ENCODE data around the gene NR2F2. TPM values are rescaled to one million over a fixed set of nuclear protein-coding genes. Genes with fewer than 3 reads are reported as not detected.

The NR2F2 gene
- total RNA-seq, 2 donors from 2014 or later: 31.8 to 49.8 TPM

GRCh38 chr15:96342406-96343112 lies 12.1 kb downstream of the NR2F2 start:
- H3K27me3 ChIP-seq (replicated peaks; ENCODE audit: insufficient read depth): no peaks in the 10 kb centered on the region
- no peaks in the 10 kb centered on the region for H3K36me3 ChIP-seq
- DNase-seq (ENCODE audit: low spot score) (no peak), ATAC-seq (ENCODE audit: insufficient number of reproducible peaks, low FRiP score, low read depth) (no peak)
- peak overlapping the region; percentile 74 for H3K4me3 ChIP-seq
- H3K4me1 ChIP-seq (ENCODE audit: control insufficient read depth in 1 of 2, low read depth in 2 of 2): peaks cover 0 to 44% of the 10 kb centered on the region in 2 donors
- H3K27ac ChIP-seq: peak overlapping the region; percentile 65 to 95
- no peaks in the 10 kb centered on the region for H3K9me3 ChIP-seq
- TF ChIP-seq CTCF (IDR thresholded peaks at IDR 0.05): no peak

GRCh38 chr15:96343113-96344059 lies 12.9 kb downstream of the NR2F2 start:
- no peak for TF ChIP-seq CTCF (IDR thresholded peaks at IDR 0.05)
- H3K36me3 ChIP-seq: no peaks in the 10 kb centered on the region
- no peak overlapping the region for H3K4me3 ChIP-seq
- H3K9me3 ChIP-seq: no peaks in the 10 kb centered on the region
- ATAC-seq (ENCODE audit: insufficient number of reproducible peaks, low FRiP score, low read depth): no peak
- no peak for DNase-seq (ENCODE audit: low spot score)
- H3K27ac ChIP-seq: peak overlapping the region; percentile 65 to 95
- peaks cover 0 to 44% of the 10 kb centered on the region in 2 donors for H3K4me1 ChIP-seq (ENCODE audit: control insufficient read depth in 1 of 2, low read depth in 2 of 2)
- no peaks in the 10 kb centered on the region for H3K27me3 ChIP-seq (replicated peaks; ENCODE audit: insufficient read depth)

DNA sequence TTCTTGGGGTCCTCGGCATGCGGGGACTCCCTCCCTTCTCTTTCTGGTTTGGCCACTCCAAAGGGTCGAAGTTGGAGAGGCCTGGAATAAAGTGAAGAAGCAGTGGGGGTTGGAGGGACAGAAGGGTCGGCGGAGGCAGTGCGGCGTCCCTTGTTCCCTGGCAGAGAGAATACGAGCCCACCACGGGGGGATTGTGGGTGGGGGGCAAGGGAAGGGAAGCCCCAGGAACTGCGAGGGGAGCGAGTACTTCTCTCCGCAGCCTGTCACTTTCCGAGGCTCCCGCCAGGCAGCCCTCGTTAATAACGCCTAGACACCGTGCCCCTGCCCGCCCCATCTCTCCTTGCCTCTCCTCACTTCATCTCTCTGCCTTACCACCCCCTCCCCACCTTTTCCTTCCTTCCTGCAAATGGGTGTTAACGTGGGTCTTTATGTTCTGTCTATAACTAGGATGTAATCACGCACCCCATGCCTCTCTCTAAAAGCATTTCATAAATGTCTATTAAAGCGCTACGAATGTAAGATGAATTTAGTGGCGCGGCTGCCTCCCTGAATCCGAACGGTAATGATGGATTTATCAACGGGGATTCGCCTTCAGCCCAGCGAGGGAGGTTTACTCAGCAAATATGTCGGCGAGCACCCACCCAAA lies 13.7 kb downstream of the NR2F2 start:
- H3K4me3 ChIP-seq: no peak overlapping the region
- H3K27ac ChIP-seq: peak overlapping the region; percentile 65 to 95
- TF ChIP-seq CTCF (IDR thresholded peaks at IDR 0.05): no peak
- DNase-seq (ENCODE audit: low spot score) (no peak), ATAC-seq (ENCODE audit: insufficient number of reproducible peaks, low FRiP score, low read depth) (no peak)
- peaks cover 0 to 44% of the 10 kb centered on the region in 2 donors for H3K4me1 ChIP-seq (ENCODE audit: control insufficient read depth in 1 of 2, low read depth in 2 of 2)
- no peaks in the 10 kb centered on the region for H3K27me3 ChIP-seq (replicated peaks; ENCODE audit: insufficient read depth)
- no peaks in the 10 kb centered on the region for H3K36me3 ChIP-seq
- H3K9me3 ChIP-seq: no peaks in the 10 kb centered on the region

- no peak for TF ChIP-seq CTCF (IDR thresholded peaks at IDR 0.05)
- Histone ChIP-seq H3K9me3 (no peaks in the 10 kb centered on the region), H3K4me1 (ENCODE audit: control insufficient read depth in 1 of 2, low read depth in 2 of 2) (peaks cover 0 to 47% of the 10 kb centered on the region in 2 donors), H3K4me3 (peak overlapping the region; percentile 80), H3K27me3 (replicated peaks; ENCODE audit: insufficient read depth) (no peaks in the 10 kb centered on the region), H3K36me3 (no peaks in the 10 kb centered on the region), H3K27ac (peak overlapping the region; percentile 65 to 95)
- ATAC-seq (ENCODE audit: insufficient number of reproducible peaks, low FRiP score, low read depth): peak; percentile 17
- no peak for DNase-seq (ENCODE audit: low spot score)
These were observed 14.4 kb downstream of the NR2F2 start for GRCh38 chr15:96344706-96345559.

Measured in thoracic aorta (tissue), 2 donors.